Spleen (tissue), 11 donors: ENCODE results near the gene PELO. TPM values are rescaled to one million over a fixed set of nuclear protein-coding genes. Genes with fewer than 3 reads are reported as not detected.
"Not testable (repeated sequence)": the region's sequence is repeated elsewhere in the genome, so short reads cannot be mapped to it uniquely, and the experiment has no call there.

Experiments
- DNase-seq: peaks from one replicate; pipeline ENCODE4 v3.0.0-alpha.2; 2020
- H3K27ac ChIP-seq, 8 donors: fragments of 200-600 bp; sonication (generic) in 7 of 8; 1 replicate in 4 of 8; 2 replicates in 4 of 8; pipeline versions ENCODE4 v1.5.0 to v1.8.0; 2016 to 2021; ENCODE audit warnings: inconsistent platforms in 4 of 8, mild to moderate bottlenecking in 4 of 8, moderate library complexity in 1 of 8
- H3K27me3 ChIP-seq, 7 donors: fragments of 200-600 bp; sonication (generic) in 6 of 7; replicated peaks in 1 of 7; 1 replicate in 4 of 7; 2 replicates in 3 of 7; pipeline versions ENCODE4 v1.5.0 to v1.8.0; 2016 to 2021; ENCODE audit warnings: inconsistent platforms in 3 of 7, mild to moderate bottlenecking in 1 of 7
- H3K36me3 ChIP-seq, 6 donors: fragments of 200-600 bp; sonication (generic) in 5 of 6; 1 replicate in 4 of 6; 2 replicates in 2 of 6; pipeline versions ENCODE4 v1.5.0 to v1.8.0; 2016 to 2021; ENCODE audit warnings: inconsistent platforms in 2 of 6
- H3K4me1 ChIP-seq, 6 donors: fragments of 200-600 bp; sonication (generic) in 5 of 6; 1 replicate in 3 of 6; 2 replicates in 3 of 6; pipeline versions ENCODE4 v1.5.0 to v1.8.0; 2016 to 2021; ENCODE audit warnings: inconsistent platforms in 3 of 6
- H3K4me3 ChIP-seq, 8 donors: fragments of 200-600 bp; sonication (generic) in 7 of 8; 1 replicate in 4 of 8; 2 replicates in 4 of 8; pipeline versions ENCODE4 v1.5.0 to v1.8.0; 2016 to 2021; ENCODE audit warnings: inconsistent platforms in 4 of 8, mild to moderate bottlenecking in 4 of 8, moderate library complexity in 2 of 8
- H3K9me3 ChIP-seq, 8 donors: fragments of 200-600 bp; sonication (generic) in 7 of 8; 1 replicate in 4 of 8; 2 replicates in 4 of 8; pipeline versions ENCODE4 v1.5.0 to v1.8.0; 2016 to 2021; ENCODE audit warnings: inconsistent platforms in 4 of 8
- CTCF ChIP-seq, 11 experiments: fragments of 200-600 bp in 7 of 11; fragments of 450-650 bp in 4 of 11; sonication (generic) in 4 of 11; IDR thresholded peaks in 8 of 11; conservative IDR thresholded peaks in 3 of 11; 1 replicate in 7 of 11; 2 replicates in 4 of 11; pipeline versions ENCODE4 v1.4.0 to v1.8.0; 2016 to 2021; ENCODE audit warnings: antibody characterized with exemption in 11 of 11, inconsistent platforms in 4 of 11, mild to moderate bottlenecking in 1 of 11
- POLR2A ChIP-seq, 3 donors: fragments of 450-650 bp; IDR thresholded peaks; one replicate each; pipeline ENCODE4 v1.5.1; 2017; ENCODE audit warnings: antibody characterized with exemption in 3 of 3, mild to moderate bottlenecking in 1 of 3
- POLR2AphosphoS5 ChIP-seq, 3 donors: sonication (generic); formaldehyde crosslinking; IDR thresholded peaks; one replicate each; pipeline ENCODE4 v1.5.1; 2017; ENCODE audit warnings: antibody characterized with exemption in 3 of 3
- WGBS, 5 donors: extraction: QIAGEN DNeasy Blood & Tissue Kit in 3 of 5; methylation state at CpG; one replicate each; pipeline versions ENCODE4 v1.1.5 to v1.1.7; 2013 to 2018; 5-methylcytosine and 5-hydroxymethylcytosine counted together
- intact Hi-C: fragments of 100-400 bp; cut with DNase I; formaldehyde crosslinking; loops from one replicate; pipeline ENCODE4 v1.15.0; 2023; ENCODE audit warnings: low total_unique reads
- polyA plus RNA-seq, 3 donors: library from polyadenylated mRNA; stranded (reverse); fragments of 200-250 nt; gene quantifications; one replicate each; pipeline ENCODE4 v1.2.1, GENCODE V29; 2013
- total RNA-seq, 7 donors: library from RNA; depleted of rRNA in 3 of 7; stranded (reverse); fragments of >200 nt in 3 of 7; fragmentation: NEBNext Ultra II Directional in 4 of 7; extraction: Animal tissue kit (Norgen Biotek cat#: 25700) in 4 of 7; gene quantifications; one replicate each; pipeline versions ENCODE4 v1.1.0 to v1.2.1, GENCODE V29; 2016 to 2021
- donor health status: healthy with polysubstance abuse.
- donor health status: DM: no; HTN: no; CAD: no; lungs with moderate emphysema.
- donor health status: DM: no; HTN: no; CAD: no.
- donor health status: Bipolar disorder and iron deficiency.
- donor health status: healthy.
- donor health status: DM: no; HTN: no; CAD: no.
- donor health status: DM: yes; HTN: yes; CAD: no.

The PELO gene
- total and polyA plus RNA-seq, 10 donors, result 10.4 to 169 (median 52.0) TPM

- WGBS, 5 donors, result 47 to 64% (median 55%) methylated on average over 2 of the region's 2 CpGs
- Histone ChIP-seq H3K4me3 (no peak overlapping the region), H3K27ac (peak overlapping the region; percentile 37 to 87 (median 77)), H3K27me3 (no peaks in the 10 kb centered on the region), H3K36me3 (no peaks in the 10 kb centered on the region), H3K4me1 (peaks cover 21 to 66% (median 39%) of the 10 kb centered on the region in 6 donors), H3K9me3 (no peaks in the 10 kb centered on the region)
- DNase-seq, result no peak
- TF ChIP-seq CTCF (IDR thresholded peaks at IDR 0.05 in 8 of 11, conservative IDR thresholded peaks at IDR 0.05 in 3 of 11) (no peak), POLR2AphosphoS5 (IDR thresholded peaks at IDR 0.05) (peak in 1 of 3 donors; percentile 45)
- intact Hi-C loops, result no loop called here
Observed at GRCh38 chr5:52743012-52743411, 44.7 kb upstream of the PELO start.

GRCh38 chr5:52743529-52743928 is 44.2 kb upstream of the PELO start:
- Histone ChIP-seq H3K36me3 (no peaks in the 10 kb centered on the region), H3K27ac (peak overlapping the region; percentile 37 to 87 (median 77)), H3K9me3 (no peaks in the 10 kb centered on the region), H3K4me1 (peaks cover 21 to 61% (median 35%) of the 10 kb centered on the region in 6 donors), H3K27me3 (no peaks in the 10 kb centered on the region), H3K4me3 (no peak overlapping the region)
- no peak for DNase-seq
- intact Hi-C loops, result no loop called here
- 43 to 54% (median 46%) methylated on average over 3 of the region's 3 CpGs for WGBS, 5 donors
- no peak for TF ChIP-seq POLR2AphosphoS5 (IDR thresholded peaks at IDR 0.05)
- TF ChIP-seq CTCF (IDR thresholded peaks at IDR 0.05 in 8 of 11, conservative IDR thresholded peaks at IDR 0.05 in 3 of 11), result no peak
- no peak for TF ChIP-seq POLR2A (IDR thresholded peaks at IDR 0.05)

- Histone ChIP-seq H3K27ac (peak overlapping the region; percentile 15 to 87 (median 77)), H3K4me1 (peaks cover 21 to 57% (median 33%) of the 10 kb centered on the region in 6 donors), H3K4me3 (no peak overlapping the region), H3K27me3 (no peaks in the 10 kb centered on the region), H3K9me3 (no peaks in the 10 kb centered on the region), H3K36me3 (no peaks in the 10 kb centered on the region)
- no peak for TF ChIP-seq CTCF (IDR thresholded peaks at IDR 0.05 in 8 of 11, conservative IDR thresholded peaks at IDR 0.05 in 3 of 11)
- peak in 1 of 3 donors; percentile 16 for TF ChIP-seq POLR2AphosphoS5 (IDR thresholded peaks at IDR 0.05)
- no peak for TF ChIP-seq POLR2A (IDR thresholded peaks at IDR 0.05)
- no peak for DNase-seq
- intact Hi-C loops, result no loop called here
- WGBS, 5 donors, result 14 to 28% (median 19%) methylated on average over 1 of the region's 1 CpG
Observed at GRCh38 chr5:52743970-52744369, 43.7 kb upstream of the PELO start.

- H3K4me1 ChIP-seq, result peaks cover 21 to 54% (median 32%) of the 10 kb centered on the region in 6 donors
- H3K36me3 ChIP-seq, H3K9me3 ChIP-seq, intact Hi-C loops, H3K4me3 ChIP-seq, H3K27me3 ChIP-seq, DNase-seq: not testable (repeated sequence)
- H3K27ac ChIP-seq, result peak overlapping the region; percentile 39 to 87 (median 77)
- WGBS, 5 donors, result 88 to 98% (median 92%) methylated on average over 2 of the region's 2 CpGs
Observed at GRCh38 chr5:52744867-52745458, 42.8 kb upstream of the PELO start.
